HUES64 (cell line): ENCODE measurements around the gene GATA1. TPM values are rescaled to one million over a fixed set of nuclear protein-coding genes. Genes with fewer than 3 reads are reported as not detected.
A peak's percentile ranks its signal among the peaks of the same experiment; 100 is the strongest.

Source experiments
- H3K27ac ChIP-seq: 2 replicates; pipeline ENCODE4 v1.7.0; 2013; ENCODE audit warnings: low read depth, low read length, inconsistent platforms
- H3K27me3 ChIP-seq: 2 replicates; pipeline ENCODE4 v1.6.1; 2013; ENCODE audit warnings: mild to moderate bottlenecking, low read length; ENCODE audit not compliant: insufficient read depth
- H3K36me3 ChIP-seq: 2 replicates; pipeline ENCODE4 v1.6.1; 2013; ENCODE audit warnings: mild to moderate bottlenecking, low read length; ENCODE audit not compliant: insufficient read depth
- H3K4me1 ChIP-seq: 2 replicates; pipeline ENCODE4 v1.6.1; 2013; ENCODE audit warnings: mild to moderate bottlenecking, low read length, moderate library complexity; ENCODE audit not compliant: insufficient read depth
- H3K4me3 ChIP-seq: 2 replicates; pipeline ENCODE4 v1.5.1; 2013; ENCODE audit warnings: mild to moderate bottlenecking, low read length, moderate library complexity
- H3K9ac ChIP-seq: 2 replicates; pipeline ENCODE4 v1.6.1; 2013; ENCODE audit warnings: mild to moderate bottlenecking, low read depth, low read length
- H3K9me3 ChIP-seq: 2 replicates; pipeline ENCODE4 v1.6.1; 2013; ENCODE audit warnings: low read depth, low read length; ENCODE audit not compliant: insufficient read depth
- WGBS: fragments of 150-250, 120-280 bp; methylation state at CpG from one replicate; pipeline ENCODE4 v1.1.7; 2013; ENCODE audit warnings: missing lambda C conversion rate; 5-methylcytosine and 5-hydroxymethylcytosine counted together
- polyA plus RNA-seq, 2 experiments: library from polyadenylated mRNA; stranded (reverse); fragments of 50-300 nt; gene quantifications; one replicate each; pipeline ENCODE4 v1.2.3, GENCODE V29; 2013

GATA1 gene
- not detected for polyA plus RNA-seq (2013, experiment 1 of 2)
- not detected for polyA plus RNA-seq (2013, experiment 2 of 2)

- Histone ChIP-seq H3K27me3 (no peaks in the 10 kb centered on the region), H3K36me3 (no peaks in the 10 kb centered on the region), H3K9me3 (no peaks in the 10 kb centered on the region), H3K27ac (no peak within 1 kb of the TSS), H3K4me3 (no peak within 1 kb of the TSS), H3K9ac (no peak within 1 kb of the TSS), H3K4me1 (no peaks in the 10 kb centered on the region)
- 90% methylated on average over 6 of the region's 7 CpGs for whole genome bisulfite sequencing
Observed at GRCh38 chrX:48786341-48786800, at the start of gene GATA1. GATA1 (plus strand) TSS chrX:48786590; CDS start chrX:48791110, 4,520 bp downstream.

GRCh38 chrX:48736878-48737212, 49.5 kb upstream of the GATA1 start:
- Histone ChIP-seq H3K9ac (no peak overlapping the region), H3K4me3 (peak overlapping the region; percentile 91), H3K36me3 (no peaks in the 10 kb centered on the region), H3K27ac (no peak overlapping the region), H3K27me3 (no peaks in the 10 kb centered on the region), H3K9me3 (no peaks in the 10 kb centered on the region), H3K4me1 (peaks cover 5% of the 10 kb centered on the region; the same call in 1 of the 2 replicates)
- 15% methylated on average over 10 of the region's 10 CpGs for WGBS

GRCh38 chrX:48737213-48737938, 49.0 kb upstream of the GATA1 start:
- peak overlapping the region; percentile 91 for H3K4me3 ChIP-seq
- no peaks in the 10 kb centered on the region for H3K36me3 ChIP-seq
- no peaks in the 10 kb centered on the region for H3K27me3 ChIP-seq
- H3K9me3 ChIP-seq: no peaks in the 10 kb centered on the region
- WGBS: under 1% methylated on average over 48 of the region's 48 CpGs
- H3K4me1 ChIP-seq: peaks cover 5% of the 10 kb centered on the region; the same call in 1 of the 2 replicates
- peak overlapping the region; percentile 91 for H3K9ac ChIP-seq
- H3K27ac ChIP-seq: peak overlapping the region; percentile 96

- Histone ChIP-seq H3K36me3 (no peaks in the 10 kb centered on the region), H3K4me3 (peak overlapping the region; percentile 91), H3K27ac (peak overlapping the region; percentile 96; the same call in 1 of the 2 replicates), H3K27me3 (no peaks in the 10 kb centered on the region), H3K9ac (peak overlapping the region; percentile 91), H3K4me1 (peaks cover 5% of the 10 kb centered on the region; the same call in 1 of the 2 replicates), H3K9me3 (no peaks in the 10 kb centered on the region)
- WGBS: 77% methylated on average over 6 of the region's 7 CpGs
Observed at GRCh38 chrX:48737940-48738339, 48.5 kb upstream of the GATA1 start.

- H3K9ac ChIP-seq: no peak overlapping the region
- no peaks in the 10 kb centered on the region for H3K9me3 ChIP-seq
- H3K36me3 ChIP-seq: no peaks in the 10 kb centered on the region
- H3K27ac ChIP-seq: no peak overlapping the region
- no peak overlapping the region for H3K4me3 ChIP-seq
- peaks cover 5% of the 10 kb centered on the region; the same call in 1 of the 2 replicates for H3K4me1 ChIP-seq
- no peaks in the 10 kb centered on the region for H3K27me3 ChIP-seq
- 95% methylated on average over 8 of the region's 8 CpGs for WGBS
Observed at GRCh38 chrX:48741834-48742233, 44.6 kb upstream of the GATA1 start.

GRCh38 chrX:48745222-48745621, 41.2 kb upstream of the GATA1 start:
- WGBS: 100% methylated on average over 1 of the region's 4 CpGs
- H3K4me3 ChIP-seq: no peak overlapping the region
- no peak overlapping the region for H3K9ac ChIP-seq
- no peaks in the 10 kb centered on the region for H3K27me3 ChIP-seq
- no peaks in the 10 kb centered on the region for H3K4me1 ChIP-seq
- no peaks in the 10 kb centered on the region for H3K9me3 ChIP-seq
- no peaks in the 10 kb centered on the region for H3K36me3 ChIP-seq
- no peak overlapping the region for H3K27ac ChIP-seq

- Histone ChIP-seq H3K4me3 (no peak overlapping the region), H3K27me3 (no peaks in the 10 kb centered on the region), H3K27ac (no peak overlapping the region), H3K9me3 (no peaks in the 10 kb centered on the region), H3K4me1 (no peaks in the 10 kb centered on the region), H3K9ac (no peak overlapping the region), H3K36me3 (no peaks in the 10 kb centered on the region)
- WGBS: 78% methylated on average over 8 of the region's 8 CpGs
Observed at GRCh38 chrX:48747415-48748016, 38.9 kb upstream of the GATA1 start.

GRCh38 chrX:48749182-48749581, 37.2 kb upstream of the GATA1 start:
- no peak overlapping the region for H3K9ac ChIP-seq
- WGBS: 100% methylated on average over 4 of the region's 5 CpGs
- no peak overlapping the region for H3K27ac ChIP-seq
- no peaks in the 10 kb centered on the region for H3K36me3 ChIP-seq
- H3K4me3 ChIP-seq: no peak overlapping the region
- H3K9me3 ChIP-seq: no peaks in the 10 kb centered on the region
- H3K27me3 ChIP-seq: no peaks in the 10 kb centered on the region
- no peaks in the 10 kb centered on the region for H3K4me1 ChIP-seq

GRCh38 chrX:48751343-48751742, 35.0 kb upstream of the GATA1 start:
- no peak overlapping the region for H3K4me3 ChIP-seq
- 97% methylated on average over 3 of the region's 3 CpGs for WGBS
- H3K4me1 ChIP-seq: no peaks in the 10 kb centered on the region
- H3K27ac ChIP-seq: no peak overlapping the region
- no peaks in the 10 kb centered on the region for H3K36me3 ChIP-seq
- H3K9me3 ChIP-seq: no peaks in the 10 kb centered on the region
- no peaks in the 10 kb centered on the region for H3K27me3 ChIP-seq
- H3K9ac ChIP-seq: no peak overlapping the region

- H3K4me3 ChIP-seq: no peak overlapping the region
- WGBS: 91% methylated on average over 7 of the region's 7 CpGs
- no peak overlapping the region for H3K27ac ChIP-seq
- no peaks in the 10 kb centered on the region for H3K4me1 ChIP-seq
- H3K9me3 ChIP-seq: no peaks in the 10 kb centered on the region
- H3K9ac ChIP-seq: no peak overlapping the region
- H3K27me3 ChIP-seq: no peaks in the 10 kb centered on the region
- no peaks in the 10 kb centered on the region for H3K36me3 ChIP-seq
Observed at GRCh38 chrX:48752498-48752897, 33.9 kb upstream of the GATA1 start.

GRCh38 chrX:48753708-48754228, 32.6 kb upstream of the GATA1 start:
- H3K9ac ChIP-seq: no peak overlapping the region
- no peak overlapping the region for H3K27ac ChIP-seq
- H3K9me3 ChIP-seq: no peaks in the 10 kb centered on the region
- no peaks in the 10 kb centered on the region for H3K36me3 ChIP-seq
- 85% methylated on average over 8 of the region's 8 CpGs for WGBS
- no peaks in the 10 kb centered on the region for H3K4me1 ChIP-seq
- no peak overlapping the region for H3K4me3 ChIP-seq
- H3K27me3 ChIP-seq: no peaks in the 10 kb centered on the region
